ENCODE results near the gene MAP3K14. TPM values are rescaled to one million over a fixed set of nuclear protein-coding genes. Genes with fewer than 3 reads are reported as not detected.

MAP3K14 gene
- total RNA-seq, 1 experiment from 2014 or later, result 16.8 TPM

DNA sequence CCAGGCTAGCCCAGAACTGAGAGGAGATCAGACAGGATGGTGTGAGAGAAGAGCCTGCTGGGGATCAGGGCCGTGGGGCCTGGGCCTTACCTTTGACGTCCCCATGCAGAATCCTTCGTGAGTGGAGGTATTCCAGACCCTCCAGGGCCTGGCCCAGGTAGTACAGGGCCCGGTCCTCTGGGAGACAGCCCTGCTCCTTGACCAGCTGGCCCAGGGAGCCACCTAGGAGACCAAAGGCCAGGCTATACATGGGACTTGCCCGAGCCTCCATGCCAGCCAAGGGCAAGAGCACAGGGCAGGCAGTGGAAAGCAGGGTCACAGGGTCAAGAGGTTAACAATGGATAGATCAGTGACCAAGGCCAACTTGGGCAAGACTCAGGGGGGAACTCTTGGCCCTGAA, 42.8 kb downstream of the MAP3K14 start:
- ChIA-PET CTCF (no interaction called here), POLR2A (ENCODE audit: unreplicated experiment) (no interaction called here)
- TF ChIP-seq EZH2 (IDR thresholded peaks at IDR 0.05; ENCODE audit: low read length, unreplicated experiment), result no peak
- TF ChIP-seq, protein P1, sequence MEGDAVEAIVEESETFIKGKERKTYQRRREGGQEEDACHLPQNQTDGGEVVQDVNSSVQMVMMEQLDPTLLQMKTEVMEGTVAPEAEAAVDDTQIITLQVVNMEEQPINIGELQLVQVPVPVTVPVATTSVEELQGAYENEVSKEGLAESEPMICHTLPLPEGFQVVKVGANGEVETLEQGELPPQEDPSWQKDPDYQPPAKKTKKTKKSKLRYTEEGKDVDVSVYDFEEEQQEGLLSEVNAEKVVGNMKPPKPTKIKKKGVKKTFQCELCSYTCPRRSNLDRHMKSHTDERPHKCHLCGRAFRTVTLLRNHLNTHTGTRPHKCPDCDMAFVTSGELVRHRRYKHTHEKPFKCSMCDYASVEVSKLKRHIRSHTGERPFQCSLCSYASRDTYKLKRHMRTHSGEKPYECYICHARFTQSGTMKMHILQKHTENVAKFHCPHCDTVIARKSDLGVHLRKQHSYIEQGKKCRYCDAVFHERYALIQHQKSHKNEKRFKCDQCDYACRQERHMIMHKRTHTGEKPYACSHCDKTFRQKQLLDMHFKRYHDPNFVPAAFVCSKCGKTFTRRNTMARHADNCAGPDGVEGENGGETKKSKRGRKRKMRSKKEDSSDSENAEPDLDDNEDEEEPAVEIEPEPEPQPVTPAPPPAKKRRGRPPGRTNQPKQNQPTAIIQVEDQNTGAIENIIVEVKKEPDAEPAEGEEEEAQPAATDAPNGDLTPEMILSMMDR (conservative IDR thresholded peaks at IDR 0.05; ENCODE audit: low read depth, low read length), result no peak
- no peak for TF ChIP-seq EZH2phosphoT487 (IDR thresholded peaks at IDR 0.05; ENCODE audit: borderline replicate concordance, low read length)
- no peak overlapping the region for H3K9ac ChIP-seq (ENCODE audit: low read length)
- H3K79me2 ChIP-seq (ENCODE audit: low read length), result no peaks in the 10 kb centered on the region
- no peaks in the 10 kb centered on the region for H3K9me2 ChIP-seq (replicated peaks; ENCODE audit: low read length)
- no peak for ATAC-seq
- H3K27me3 ChIP-seq (ENCODE audit: low read length), result no peaks in the 10 kb centered on the region
- intact Hi-C loops (cut with micrococcal nuclease), result no loop called here
- H3K36me3 ChIP-seq (ENCODE audit: low read depth, low read length), result peaks cover 49% of the 10 kb centered on the region
- H3K4me1 ChIP-seq (ENCODE audit: insufficient read depth, low read length), result peaks cover 9% of the 10 kb centered on the region
- no peaks in the 10 kb centered on the region for H3F3A ChIP-seq (ENCODE audit: low read length, unreplicated experiment)
- H4K20me1 ChIP-seq (ENCODE audit: low read length), result no peaks in the 10 kb centered on the region
- H3K4me3 ChIP-seq (ENCODE audit: low read length), result no peak overlapping the region
- no peak for DNase-seq
- H2AFZ ChIP-seq (ENCODE audit: low read length), result no peak overlapping the region
- H3K4me2 ChIP-seq (ENCODE audit: low read length), result no peak overlapping the region
- BruUV-seq (replicated peaks), result no TSS peak
- no peak overlapping the region for H3K27ac ChIP-seq (ENCODE audit: low read length)
- H3K9me3 ChIP-seq (ENCODE audit: low read length), result no peaks in the 10 kb centered on the region

DNA sequence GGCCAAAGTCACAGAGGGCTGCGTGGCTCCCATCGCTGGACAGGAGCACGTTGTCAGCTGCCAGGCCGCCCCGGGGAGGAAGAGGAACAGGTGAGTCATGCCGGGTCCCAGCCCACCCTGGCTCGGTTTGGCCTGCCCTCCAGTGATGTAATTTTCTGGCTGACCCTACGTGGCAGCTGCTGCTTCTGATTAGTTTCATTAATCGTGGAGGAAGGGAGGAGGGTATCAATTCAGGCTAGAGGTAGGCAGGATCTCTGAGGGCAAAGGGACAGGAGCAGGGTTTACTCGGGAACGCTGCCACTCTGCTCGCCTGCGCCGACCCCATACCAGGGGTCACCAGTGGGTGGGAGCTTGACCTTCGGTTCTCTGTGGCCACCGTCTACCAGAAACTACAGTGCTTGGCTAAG, 43.3 kb downstream of the MAP3K14 start:
- TF ChIP-seq, protein P1 (conservative IDR thresholded peaks at IDR 0.05; ENCODE audit: low read depth, low read length), result no peak
- TF ChIP-seq EZH2 (IDR thresholded peaks at IDR 0.05; ENCODE audit: low read length, unreplicated experiment) (no peak), EZH2phosphoT487 (IDR thresholded peaks at IDR 0.05; ENCODE audit: borderline replicate concordance, low read length) (no peak)
- H3K36me3 ChIP-seq (ENCODE audit: low read depth, low read length), result peaks cover 54% of the 10 kb centered on the region

DNA sequence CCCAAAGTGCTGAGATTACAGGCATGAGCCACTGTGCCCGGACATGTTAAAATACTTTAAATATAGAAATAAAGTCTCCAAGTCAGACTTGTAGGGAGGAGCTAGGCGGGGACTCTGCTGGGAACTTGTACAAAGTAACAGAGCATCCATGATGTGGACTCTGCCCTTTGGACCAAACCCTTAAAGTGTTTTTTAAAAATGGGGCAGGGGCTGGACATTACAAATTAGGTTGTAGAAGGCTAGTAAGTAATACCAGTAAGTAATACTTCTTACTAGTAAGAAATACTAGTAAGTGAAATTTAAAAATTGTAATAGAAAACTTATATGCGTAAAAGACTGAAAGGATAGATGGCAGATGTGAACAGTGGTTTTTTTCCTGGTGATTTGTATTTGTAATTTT, 45.2 kb downstream of the MAP3K14 start:
- Histone ChIP-seq H3K4me2 (ENCODE audit: low read length) (no peak overlapping the region), H4K20me1 (ENCODE audit: low read length) (no peaks in the 10 kb centered on the region), H3K4me1 (ENCODE audit: insufficient read depth, low read length) (no peaks in the 10 kb centered on the region), H3F3A (ENCODE audit: low read length, unreplicated experiment) (no peaks in the 10 kb centered on the region), H3K9ac (ENCODE audit: low read length) (no peak overlapping the region), H3K27me3 (ENCODE audit: low read length) (no peaks in the 10 kb centered on the region), H3K9me3 (ENCODE audit: low read length) (no peaks in the 10 kb centered on the region), H3K9me2 (replicated peaks; ENCODE audit: low read length) (no peaks in the 10 kb centered on the region), H3K36me3 (ENCODE audit: low read depth, low read length) (peaks cover 70% of the 10 kb centered on the region), H3K27ac (ENCODE audit: low read length) (no peak overlapping the region), H3K4me3 (ENCODE audit: low read length) (no peak overlapping the region), H2AFZ (ENCODE audit: low read length) (no peak overlapping the region), H3K79me2 (ENCODE audit: low read length) (no peaks in the 10 kb centered on the region)
- no peak for DNase-seq
- no peak for ATAC-seq
- TF ChIP-seq, protein P1 (conservative IDR thresholded peaks at IDR 0.05; ENCODE audit: low read depth, low read length), result no peak
- TF ChIP-seq EZH2phosphoT487 (IDR thresholded peaks at IDR 0.05; ENCODE audit: borderline replicate concordance, low read length) (no peak), EZH2 (IDR thresholded peaks at IDR 0.05; ENCODE audit: low read length, unreplicated experiment) (no peak)
- no TSS peak for BruUV-seq (replicated peaks)
- intact Hi-C loops (cut with micrococcal nuclease), result no loop called here
- CTCF ChIA-PET, result no interaction called here
- POLR2A ChIA-PET (ENCODE audit: unreplicated experiment), result no interaction called here

More for the DNA sequence above, 43.3 kb downstream of the MAP3K14 start:
- Histone ChIP-seq H3K27ac (ENCODE audit: low read length) (no peak overlapping the region), H3K4me1 (ENCODE audit: insufficient read depth, low read length) (peaks cover 9% of the 10 kb centered on the region), H3K27me3 (ENCODE audit: low read length) (no peaks in the 10 kb centered on the region), H3K79me2 (ENCODE audit: low read length) (no peaks in the 10 kb centered on the region), H3K9me3 (ENCODE audit: low read length) (no peaks in the 10 kb centered on the region), H4K20me1 (ENCODE audit: low read length) (no peaks in the 10 kb centered on the region), H3K4me3 (ENCODE audit: low read length) (no peak overlapping the region), H2AFZ (ENCODE audit: low read length) (no peak overlapping the region), H3K4me2 (ENCODE audit: low read length) (no peak overlapping the region), H3F3A (ENCODE audit: low read length, unreplicated experiment) (no peaks in the 10 kb centered on the region), H3K9ac (ENCODE audit: low read length) (no peak overlapping the region), H3K9me2 (replicated peaks; ENCODE audit: low read length) (no peaks in the 10 kb centered on the region)
- ATAC-seq (no peak), DNase-seq (no peak)
- no TSS peak for BruUV-seq (replicated peaks)
- POLR2A ChIA-PET (ENCODE audit: unreplicated experiment), result no interaction called here
- intact Hi-C loops (cut with micrococcal nuclease), result no loop called here
- CTCF ChIA-PET, result no interaction called here
